Smooth muscle cell (in vitro differentiated cells): ENCODE results near the gene TGFBR2. TPM values are rescaled to one million over a fixed set of nuclear protein-coding genes. Genes with fewer than 3 reads are reported as not detected.

Source experiments
- DNase-seq: peaks from one replicate; lab custom pipeline; 2025; ENCODE audit not compliant: unreplicated experiment; lab: John Stamatoyannopoulos, UW
- H2AFZ ChIP-seq: fragments of 200-600 bp; sonication (generic); 2 replicates; pipeline ENCODE4 v1.6.0; 2016; ENCODE audit warnings: antibody characterized with exemption, low read depth, mild to moderate bottlenecking
- H3F3A ChIP-seq: fragments of 200-600 bp; sonication (generic); 2 replicates; pipeline ENCODE4 v1.6.0; 2017; ENCODE audit warnings: antibody characterized with exemption, low read depth
- H3K27ac ChIP-seq: fragments of 200-600 bp; sonication (generic); 2 replicates; pipeline ENCODE4 v1.5.1; 2016; ENCODE audit warnings: low read depth, mild to moderate bottlenecking
- H3K27me3 ChIP-seq: fragments of 200-600 bp; sonication (generic); 2 replicates; pipeline ENCODE4 v1.6.1; 2016; ENCODE audit warnings: low read depth, mild to moderate bottlenecking
- H3K36me3 ChIP-seq: fragments of 200-600 bp; sonication (generic); 2 replicates; pipeline ENCODE4 v1.5.1; 2016; ENCODE audit warnings: low read depth
- H3K4me1 ChIP-seq: fragments of 200-600 bp; sonication (generic); 2 replicates; pipeline ENCODE4 v1.5.1; 2016; ENCODE audit warnings: low read depth
- H3K4me2 ChIP-seq: fragments of 200-600 bp; sonication (generic); 2 replicates; pipeline ENCODE4 v1.6.0; 2016; ENCODE audit warnings: mild to moderate bottlenecking
- H3K4me3 ChIP-seq: fragments of 200-600 bp; sonication (generic); 2 replicates; pipeline ENCODE4 v1.5.1; 2016; ENCODE audit warnings: mild to moderate bottlenecking
- H3K79me2 ChIP-seq: fragments of 200-600 bp; sonication (generic); 2 replicates; pipeline ENCODE4 v1.6.0; 2016; ENCODE audit warnings: low read depth, mild to moderate bottlenecking
- H3K9ac ChIP-seq: fragments of 200-600 bp; sonication (generic); 2 replicates; pipeline ENCODE4 v1.6.0; 2016; ENCODE audit warnings: low read depth
- H3K9me3 ChIP-seq: fragments of 200-600 bp; sonication (generic); replicated peaks from 2 replicates; pipeline ENCODE4 v1.5.1; 2016; ENCODE audit warnings: low read depth
- H4K20me1 ChIP-seq: fragments of 200-600 bp; sonication (generic); 2 replicates; pipeline ENCODE4 v1.6.0; 2016; ENCODE audit warnings: low read depth
- CTCF ChIP-seq: fragments of 200-600 bp; sonication (generic); IDR thresholded peaks from 2 replicates; pipeline ENCODE4 v1.5.1; 2017; ENCODE audit warnings: borderline replicate concordance, mild to moderate bottlenecking, antibody characterized with exemption; ENCODE audit not compliant: insufficient read depth, poor library complexity, severe bottlenecking
- WGBS: methylation state at CpG from one replicate; pipeline ENCODE4 v1.1.7; 2016; ENCODE audit warnings: low lambda C conversion rate; 5-methylcytosine and 5-hydroxymethylcytosine counted together
- polyA plus RNA-seq: library from polyadenylated mRNA; unstranded; fragments of >200 nt; fragmentation: Nextera tagmentation; extraction: Ambion mirVana; gene quantifications from 2 replicates; pipeline ENCODE4 v1.2.1, GENCODE V29; 2016
- total RNA-seq: library from RNA; depleted of rRNA; stranded (reverse); fragments of >200 nt; gene quantifications from 2 replicates; pipeline ENCODE4 v1.2.3, GENCODE V29; 2014

The TGFBR2 gene
- total and polyA plus RNA-seq, 2 experiments from 2014 or later = 39.6 to 53.7 TPM

- H3K4me2 ChIP-seq = peak overlapping the region; percentile 66
- peaks cover under 1% of the 10 kb centered on the region for H3K36me3 ChIP-seq
- WGBS = 66% methylated on average over 9 of the region's 9 CpGs
Observed at GRCh38 chr3:30649572-30650318, 43.3 kb downstream of the TGFBR2 start.

GRCh38 chr3:30650348-30650995, 44.1 kb downstream of the TGFBR2 start:
- Histone ChIP-seq H3K9me3 (no peaks in the 10 kb centered on the region), H3K36me3 (no peaks in the 10 kb centered on the region), H4K20me1 (no peaks in the 10 kb centered on the region), H3K27ac (peak overlapping the region; percentile 91), H3K4me2 (peak overlapping the region; percentile 66), H3K4me3 (no peak overlapping the region), H3F3A (peaks cover 15% of the 10 kb centered on the region), H3K9ac (peak overlapping the region; percentile 16), H2AFZ (no peak overlapping the region), H3K27me3 (no peaks in the 10 kb centered on the region), H3K4me1 (peaks cover 6% of the 10 kb centered on the region), H3K79me2 (peaks cover 9% of the 10 kb centered on the region)
- DNase-seq = no peak
- no peak for TF ChIP-seq CTCF
- WGBS = 91% methylated on average over 2 of the region's 2 CpGs

More at GRCh38 chr3:30649572-30650318, 43.3 kb downstream of the TGFBR2 start:
- Histone ChIP-seq H3K27me3 (no peaks in the 10 kb centered on the region), H2AFZ (no peak overlapping the region), H3K9me3 (no peaks in the 10 kb centered on the region), H3K4me3 (no peak overlapping the region), H3K27ac (peak overlapping the region; percentile 91), H4K20me1 (no peaks in the 10 kb centered on the region), H3K9ac (peak overlapping the region; percentile 16), H3F3A (peaks cover 15% of the 10 kb centered on the region), H3K4me1 (peaks cover 6% of the 10 kb centered on the region), H3K79me2 (peaks cover 9% of the 10 kb centered on the region)
- TF ChIP-seq CTCF = no peak
- DNase-seq = no peak

- DNase-seq = no peak
- H2AFZ ChIP-seq = no peak overlapping the region
- H3K9ac ChIP-seq = no peak overlapping the region
- H3K4me1 ChIP-seq = peaks cover 18% of the 10 kb centered on the region
- no peaks in the 10 kb centered on the region for H3K27me3 ChIP-seq
- no peaks in the 10 kb centered on the region for H4K20me1 ChIP-seq
- H3F3A ChIP-seq = peaks cover 18% of the 10 kb centered on the region
- 81% methylated on average over 1 of the region's 1 CpG for WGBS
- H3K79me2 ChIP-seq = peaks cover 19% of the 10 kb centered on the region
- peak overlapping the region; percentile 74 for H3K27ac ChIP-seq
- H3K36me3 ChIP-seq = no peaks in the 10 kb centered on the region
- no peak overlapping the region for H3K4me3 ChIP-seq
- H3K9me3 ChIP-seq = no peaks in the 10 kb centered on the region
- no peak overlapping the region for H3K4me2 ChIP-seq
- TF ChIP-seq CTCF = no peak
Observed at GRCh38 chr3:30654269-30654668, 47.9 kb downstream of the TGFBR2 start.
